ENCODE measurements around the gene RNF222.

Gene RNF222

GRCh38 chr17:8372422-8372821 lies 25.2 kb downstream of the RNF222 start:
- Histone ChIP-seq H3K9me3 (no peaks in the 10 kb centered on the region), H3K36me3 (peaks cover 8% of the 10 kb centered on the region), H3K4me3 (ENCODE audit: low read depth, low read length) (no peak overlapping the region), H3K27me3 (no peaks in the 10 kb centered on the region), H3K4me1 (no peaks in the 10 kb centered on the region)
- TF ChIP-seq CTCF (IDR thresholded peaks at IDR 0.05; ENCODE audit: low read depth, low read length) = no peak
- no peak for DNase-seq

GRCh38 chr17:8371786-8372185 lies 25.8 kb downstream of the RNF222 start:
- Histone ChIP-seq H3K9me3 (no peaks in the 10 kb centered on the region), H3K36me3 (peaks cover 1% of the 10 kb centered on the region), H3K4me1 (no peaks in the 10 kb centered on the region), H3K4me3 (ENCODE audit: low read depth, low read length) (no peak overlapping the region), H3K27me3 (no peaks in the 10 kb centered on the region)
- no peak for TF ChIP-seq CTCF (IDR thresholded peaks at IDR 0.05; ENCODE audit: low read depth, low read length)
- no peak for DNase-seq

- no peaks in the 10 kb centered on the region for H3K36me3 ChIP-seq
- H3K27me3 ChIP-seq = no peaks in the 10 kb centered on the region
- no peak overlapping the region for H3K4me3 ChIP-seq (ENCODE audit: low read depth, low read length)
- no peak for DNase-seq
- H3K9me3 ChIP-seq = no peaks in the 10 kb centered on the region
- no peaks in the 10 kb centered on the region for H3K4me1 ChIP-seq
- no peak for TF ChIP-seq CTCF (IDR thresholded peaks at IDR 0.05; ENCODE audit: low read depth, low read length)
Measured at GRCh38 chr17:8369944-8370343, 27.7 kb downstream of the RNF222 start.

- Histone ChIP-seq H3K4me1 (no peaks in the 10 kb centered on the region), H3K9me3 (no peaks in the 10 kb centered on the region), H3K36me3 (no peaks in the 10 kb centered on the region), H3K4me3 (ENCODE audit: low read depth, low read length) (no peak overlapping the region), H3K27me3 (no peaks in the 10 kb centered on the region)
- TF ChIP-seq CTCF (IDR thresholded peaks at IDR 0.05; ENCODE audit: low read depth, low read length) = no peak
- no peak for DNase-seq
Measured at GRCh38 chr17:8368193-8368592, 29.4 kb downstream of the RNF222 start.

GRCh38 chr17:8366231-8366630 lies 31.4 kb downstream of the RNF222 start:
- no peaks in the 10 kb centered on the region for H3K9me3 ChIP-seq
- no peak for TF ChIP-seq CTCF (IDR thresholded peaks at IDR 0.05; ENCODE audit: low read depth, low read length)
- H3K4me1 ChIP-seq = no peaks in the 10 kb centered on the region
- no peak for DNase-seq
- H3K4me3 ChIP-seq (ENCODE audit: low read depth, low read length) = no peak overlapping the region
- H3K36me3 ChIP-seq = no peaks in the 10 kb centered on the region
- H3K27me3 ChIP-seq = no peaks in the 10 kb centered on the region

GRCh38 chr17:8365143-8365542 lies 32.5 kb downstream of the RNF222 start:
- Histone ChIP-seq H3K4me3 (ENCODE audit: low read depth, low read length) (no peak overlapping the region), H3K9me3 (no peaks in the 10 kb centered on the region), H3K4me1 (no peaks in the 10 kb centered on the region), H3K36me3 (no peaks in the 10 kb centered on the region), H3K27me3 (no peaks in the 10 kb centered on the region)
- DNase-seq = no peak
- no peak for TF ChIP-seq CTCF (IDR thresholded peaks at IDR 0.05; ENCODE audit: low read depth, low read length)
